NCI-H2227 (cell line): ENCODE data around the gene VTCN1.
A peak's percentile ranks its signal among the peaks of the same experiment; 100 is the strongest.
"Not testable (repeated sequence)": the region's sequence is repeated elsewhere in the genome, so short reads cannot be mapped to it uniquely, and the experiment has no call there.

Source experiments
- DNase-seq: peaks from one replicate; lab custom pipeline; 2025; ENCODE audit not compliant: unreplicated experiment; lab: John Stamatoyannopoulos, UW

The VTCN1 gene

GRCh38 chr1:117169871-117170596 is 40.7 kb downstream of the VTCN1 start:
- DNase-seq, result no peak

GRCh38 chr1:117167402-117167801 is 43.3 kb downstream of the VTCN1 start:
- no peak for DNase-seq

GRCh38 chr1:117166076-117166475 is 44.7 kb downstream of the VTCN1 start:
- no peak for DNase-seq

GRCh38 chr1:117164209-117164608 is 46.5 kb downstream of the VTCN1 start:
- no peak for DNase-seq

- DNase-seq, result no peak
Measured at GRCh38 chr1:117162816-117163215, 47.9 kb downstream of the VTCN1 start.

GRCh38 chr1:117161887-117162286 is 48.8 kb downstream of the VTCN1 start:
- DNase-seq, result no peak

- DNase-seq, result not testable (repeated sequence)
Measured at GRCh38 chr1:117151305-117151704, 59.4 kb downstream of the VTCN1 start.

- no peak for DNase-seq
Measured at GRCh38 chr1:117150316-117150715, 60.4 kb downstream of the VTCN1 start.

GRCh38 chr1:117147856-117148588 is 62.7 kb downstream of the VTCN1 start:
- peak; percentile 12 for DNase-seq

- no peak for DNase-seq
Measured at GRCh38 chr1:117147341-117147831, 63.3 kb downstream of the VTCN1 start.

GRCh38 chr1:117146575-117147340 is 64.0 kb downstream of the VTCN1 start:
- peak; percentile 65 for DNase-seq

GRCh38 chr1:117146072-117146471 is 64.7 kb downstream of the VTCN1 start:
- DNase-seq, result peak; percentile 14

- no peak for DNase-seq
Measured at GRCh38 chr1:117143871-117144270, 66.9 kb downstream of the VTCN1 start.

- DNase-seq, result no peak
Measured at GRCh38 chr1:117143172-117143571, 67.6 kb downstream of the VTCN1 start.

- DNase-seq, result no peak
Measured at GRCh38 chr1:117142200-117142599, 68.5 kb downstream of the VTCN1 start.

GRCh38 chr1:117138561-117138960 is 72.2 kb downstream of the VTCN1 start:
- DNase-seq, result peak; percentile 30

GRCh38 chr1:117138106-117138505 is 72.6 kb downstream of the VTCN1 start:
- DNase-seq, result no peak

GRCh38 chr1:117137281-117137855 is 73.4 kb downstream of the VTCN1 start:
- DNase-seq, result peak; percentile 82

GRCh38 chr1:117136749-117137148 is 74.0 kb downstream of the VTCN1 start:
- no peak for DNase-seq

GRCh38 chr1:117135329-117135728 is 75.4 kb downstream of the VTCN1 start:
- no peak for DNase-seq

- DNase-seq, result no peak
Measured at GRCh38 chr1:117130526-117130925, 80.2 kb downstream of the VTCN1 start.
